Measurements from ENCODE around the gene HSP90B1. TPM values are rescaled to one million over a fixed set of nuclear protein-coding genes. Genes with fewer than 3 reads are reported as not detected.

Gene HSP90B1
- total RNA-seq, 1 donor from 2014 or later, result 222 TPM

DNA sequence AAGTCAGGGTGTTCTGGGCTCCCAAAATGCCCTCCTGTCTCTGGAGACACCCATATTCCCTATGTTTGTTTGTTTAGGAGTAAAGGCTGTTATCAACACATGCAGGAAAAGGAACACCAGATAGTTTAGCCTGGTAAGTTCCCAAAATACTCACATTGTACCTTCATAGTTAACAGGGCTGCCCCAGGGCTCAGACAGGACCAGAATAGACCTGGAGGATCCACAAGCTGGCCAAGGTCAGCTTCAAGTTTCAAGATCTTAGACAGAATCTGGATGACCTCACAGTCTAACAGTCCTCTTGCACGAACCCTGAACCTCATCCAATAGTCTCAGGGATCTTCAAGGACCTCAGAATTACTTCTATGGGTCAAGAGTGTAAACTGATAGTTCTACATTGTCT, 18.1 kb upstream of the HSP90B1 start:
- no peaks in the 10 kb centered on the region for H3K36me3 ChIP-seq
- no peaks in the 10 kb centered on the region for H3K27me3 ChIP-seq
- no peaks in the 10 kb centered on the region for H3K4me1 ChIP-seq
- no peak overlapping the region for H3K4me3 ChIP-seq
- TF ChIP-seq POLR2AphosphoS5 (IDR thresholded peaks at IDR 0.05; ENCODE audit: insufficient read depth in 1 of 2, low read depth in 1 of 2) (no peak), POLR2A (IDR thresholded peaks at IDR 0.05) (no peak)
- TF ChIP-seq, protein P1, sequence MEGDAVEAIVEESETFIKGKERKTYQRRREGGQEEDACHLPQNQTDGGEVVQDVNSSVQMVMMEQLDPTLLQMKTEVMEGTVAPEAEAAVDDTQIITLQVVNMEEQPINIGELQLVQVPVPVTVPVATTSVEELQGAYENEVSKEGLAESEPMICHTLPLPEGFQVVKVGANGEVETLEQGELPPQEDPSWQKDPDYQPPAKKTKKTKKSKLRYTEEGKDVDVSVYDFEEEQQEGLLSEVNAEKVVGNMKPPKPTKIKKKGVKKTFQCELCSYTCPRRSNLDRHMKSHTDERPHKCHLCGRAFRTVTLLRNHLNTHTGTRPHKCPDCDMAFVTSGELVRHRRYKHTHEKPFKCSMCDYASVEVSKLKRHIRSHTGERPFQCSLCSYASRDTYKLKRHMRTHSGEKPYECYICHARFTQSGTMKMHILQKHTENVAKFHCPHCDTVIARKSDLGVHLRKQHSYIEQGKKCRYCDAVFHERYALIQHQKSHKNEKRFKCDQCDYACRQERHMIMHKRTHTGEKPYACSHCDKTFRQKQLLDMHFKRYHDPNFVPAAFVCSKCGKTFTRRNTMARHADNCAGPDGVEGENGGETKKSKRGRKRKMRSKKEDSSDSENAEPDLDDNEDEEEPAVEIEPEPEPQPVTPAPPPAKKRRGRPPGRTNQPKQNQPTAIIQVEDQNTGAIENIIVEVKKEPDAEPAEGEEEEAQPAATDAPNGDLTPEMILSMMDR (IDR thresholded peaks at IDR 0.05), result no peak
- H3K27ac ChIP-seq, result no peak overlapping the region
- DNase-seq (ENCODE audit: extremely low spot score in 2 of 2), result no peak
- H3K9me3 ChIP-seq, result no peaks in the 10 kb centered on the region
- intact Hi-C loops (cut with DNase I), result no loop called here

DNA sequence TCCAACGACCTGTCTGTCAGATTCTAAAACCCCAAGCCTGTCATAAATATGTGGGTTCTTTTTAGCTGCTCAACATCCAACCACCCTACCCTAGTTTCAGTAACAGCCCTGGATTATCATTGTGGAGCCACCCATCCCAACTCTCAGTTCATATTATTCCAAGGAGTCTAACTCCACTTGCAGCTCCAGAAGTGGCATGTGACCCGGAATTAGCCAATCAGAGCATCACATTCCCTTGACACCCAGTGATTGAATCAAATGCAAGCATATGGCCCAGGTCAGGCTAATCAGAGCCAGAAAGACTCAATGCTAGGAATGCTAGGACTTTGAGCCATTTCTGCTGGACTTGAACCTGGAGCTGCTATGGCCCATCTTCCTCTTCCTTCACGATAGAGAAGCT, 17.1 kb upstream of the HSP90B1 start:
- no peaks in the 10 kb centered on the region for H3K36me3 ChIP-seq
- DNase-seq (ENCODE audit: extremely low spot score in 2 of 2), result no peak
- intact Hi-C loops (cut with DNase I), result no loop called here
- no peak overlapping the region for H3K4me3 ChIP-seq
- no peaks in the 10 kb centered on the region for H3K27me3 ChIP-seq
- no peaks in the 10 kb centered on the region for H3K9me3 ChIP-seq
- TF ChIP-seq POLR2A (IDR thresholded peaks at IDR 0.05), result no peak
- TF ChIP-seq, protein P1 (IDR thresholded peaks at IDR 0.05), result no peak
- TF ChIP-seq POLR2AphosphoS5 (IDR thresholded peaks at IDR 0.05; ENCODE audit: insufficient read depth in 1 of 2, low read depth in 1 of 2), result no peak
- no peaks in the 10 kb centered on the region for H3K4me1 ChIP-seq
- H3K27ac ChIP-seq, result no peak overlapping the region

DNA sequence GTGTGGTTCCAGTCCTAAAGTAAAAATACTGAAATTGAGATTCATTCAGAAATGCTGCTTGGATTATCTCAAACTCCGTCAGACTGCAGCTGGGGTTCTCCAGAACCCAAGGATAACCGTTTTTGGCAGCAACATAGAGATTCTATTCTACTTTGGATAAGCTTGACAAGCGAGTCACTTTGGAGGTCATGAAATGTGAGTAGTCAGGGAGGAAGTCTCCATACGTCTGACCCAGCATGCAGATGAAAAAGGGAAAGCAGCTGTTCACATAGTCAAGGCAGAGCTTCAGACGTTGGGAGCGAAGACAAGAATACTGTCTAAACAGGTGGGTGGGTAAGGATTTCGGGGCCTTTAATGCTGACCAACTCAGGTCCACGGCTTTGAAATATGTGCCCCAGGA, 14.9 kb upstream of the HSP90B1 start:
- Histone ChIP-seq H3K9me3 (no peaks in the 10 kb centered on the region), H3K4me3 (no peak overlapping the region), H3K36me3 (no peaks in the 10 kb centered on the region), H3K4me1 (no peaks in the 10 kb centered on the region), H3K27me3 (no peaks in the 10 kb centered on the region), H3K27ac (no peak overlapping the region)
- intact Hi-C loops (cut with DNase I), result no loop called here
- TF ChIP-seq POLR2A (IDR thresholded peaks at IDR 0.05) (no peak), POLR2AphosphoS5 (IDR thresholded peaks at IDR 0.05; ENCODE audit: insufficient read depth in 1 of 2, low read depth in 1 of 2) (no peak)
- TF ChIP-seq, protein P1 (IDR thresholded peaks at IDR 0.05), result no peak
- no peak for DNase-seq (ENCODE audit: extremely low spot score in 2 of 2)

DNA sequence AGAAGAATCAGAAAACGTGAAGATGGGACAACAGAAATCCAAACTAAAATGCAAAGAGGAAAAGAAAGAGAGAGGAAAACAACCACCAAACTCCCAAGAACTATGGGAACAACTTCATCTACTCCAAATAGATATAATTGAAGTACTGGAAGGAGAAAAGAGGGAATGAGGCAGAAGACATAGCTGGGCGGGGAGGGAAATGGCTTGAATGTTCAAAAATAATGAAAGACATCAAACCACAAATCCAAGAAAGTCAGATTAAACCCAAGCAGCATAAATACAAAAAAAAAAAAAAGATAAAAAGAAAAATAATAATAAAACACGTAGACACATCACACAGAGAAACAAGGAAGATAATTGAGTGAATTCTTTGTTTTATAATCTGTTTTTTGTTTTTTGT, 12.3 kb upstream of the HSP90B1 start:
- H3K9me3 ChIP-seq, result no peaks in the 10 kb centered on the region

More for the DNA sequence above, 12.3 kb upstream of the HSP90B1 start:
- H3K27me3 ChIP-seq, result no peaks in the 10 kb centered on the region
- H3K4me3 ChIP-seq, result no peak overlapping the region
- H3K27ac ChIP-seq, result no peak overlapping the region
- no peak for DNase-seq (ENCODE audit: extremely low spot score in 2 of 2)
- intact Hi-C loops (cut with DNase I), result no loop called here
- no peaks in the 10 kb centered on the region for H3K4me1 ChIP-seq
- no peak for TF ChIP-seq POLR2AphosphoS5 (IDR thresholded peaks at IDR 0.05; ENCODE audit: insufficient read depth in 1 of 2, low read depth in 1 of 2)
- TF ChIP-seq POLR2A (IDR thresholded peaks at IDR 0.05), result no peak
- TF ChIP-seq, protein P1 (IDR thresholded peaks at IDR 0.05), result no peak
- H3K36me3 ChIP-seq, result no peaks in the 10 kb centered on the region

Data from vagina (tissue), 2 donors.